Activated T-cell treated with anti-CD3 and anti-CD28 coated beads, Interleukin-2, amount 50 U/mL, for 1 hour (primary cell): ENCODE data around the gene BICD2.
"Not testable (repeated sequence)": the region's sequence is repeated elsewhere in the genome, so short reads cannot be mapped to it uniquely, and the experiment has no call there.

Experiments
- DNase-seq: peaks from one replicate; pipeline ENCODE4 v3.0.0-alpha.2; 2020

Gene BICD2

DNA sequence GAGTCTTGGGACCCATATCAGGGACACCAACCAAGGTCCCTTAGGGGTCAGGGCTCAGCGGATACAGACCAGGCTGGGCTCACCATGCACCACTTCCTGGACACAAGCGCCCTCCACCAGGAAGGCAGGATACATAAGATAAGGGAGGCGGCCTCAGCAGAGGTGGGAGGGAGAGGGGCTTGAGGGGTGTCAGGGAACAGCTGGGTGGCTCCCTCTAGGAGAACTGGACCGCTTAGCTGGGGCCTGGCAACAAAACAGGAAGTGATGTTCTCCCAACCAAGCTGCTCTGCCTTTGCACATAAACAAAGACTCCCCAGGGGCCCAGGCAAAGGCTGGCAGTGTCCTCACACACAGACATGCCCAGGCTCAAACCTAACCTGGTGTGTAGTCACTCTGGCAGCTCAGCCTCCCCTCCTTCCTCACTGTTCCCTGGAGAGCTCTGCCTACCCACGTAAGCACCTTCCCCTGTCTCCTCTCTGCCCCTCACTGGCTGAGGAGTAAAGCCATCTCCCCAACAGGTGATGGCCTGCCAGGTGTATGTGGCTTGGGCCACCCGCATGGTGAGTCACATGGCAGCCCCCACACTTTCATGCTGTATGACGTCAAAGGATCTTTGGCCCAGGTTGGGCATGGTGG lies 5.8 kb upstream of the BICD2 start:
- DNase-seq, result no peak

DNA sequence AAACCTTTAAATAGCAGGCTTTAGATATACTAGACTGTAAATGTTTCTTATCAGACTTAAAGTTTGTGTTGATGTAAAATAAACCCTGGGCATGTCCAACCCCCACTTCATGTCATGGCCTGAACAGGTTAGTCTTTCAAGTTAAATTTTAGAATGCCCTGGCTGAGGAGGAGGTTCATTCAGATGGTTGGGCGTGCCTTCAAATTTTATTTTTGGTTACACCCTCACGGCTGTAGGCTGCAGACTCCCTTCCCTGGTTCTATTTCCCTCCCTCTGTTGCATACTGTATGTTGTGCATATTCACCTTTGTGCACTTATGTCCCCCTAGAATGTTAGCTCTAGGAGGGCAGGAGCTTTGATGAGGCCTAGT lies 5.3 kb upstream of the BICD2 start:
- no peak for DNase-seq

DNA sequence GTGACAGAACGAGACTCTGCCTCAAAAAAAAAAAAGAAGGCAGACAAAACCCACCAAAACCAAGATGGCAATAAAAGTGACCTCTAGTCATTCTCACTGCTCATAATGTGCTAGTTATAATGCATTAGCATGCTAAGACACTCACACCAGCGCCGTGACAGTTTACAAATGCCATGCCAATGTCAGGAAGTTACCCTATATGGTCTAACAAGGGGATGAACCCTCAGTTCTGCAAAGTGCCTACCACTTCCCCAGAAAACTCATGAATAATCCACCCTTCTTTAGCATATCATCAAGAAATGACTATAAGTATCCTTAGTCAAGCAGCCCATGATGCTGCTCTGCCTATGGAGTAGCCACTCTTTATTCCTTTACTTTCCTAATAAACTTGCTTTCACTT lies 4.7 kb upstream of the BICD2 start:
- no peak for DNase-seq

DNA sequence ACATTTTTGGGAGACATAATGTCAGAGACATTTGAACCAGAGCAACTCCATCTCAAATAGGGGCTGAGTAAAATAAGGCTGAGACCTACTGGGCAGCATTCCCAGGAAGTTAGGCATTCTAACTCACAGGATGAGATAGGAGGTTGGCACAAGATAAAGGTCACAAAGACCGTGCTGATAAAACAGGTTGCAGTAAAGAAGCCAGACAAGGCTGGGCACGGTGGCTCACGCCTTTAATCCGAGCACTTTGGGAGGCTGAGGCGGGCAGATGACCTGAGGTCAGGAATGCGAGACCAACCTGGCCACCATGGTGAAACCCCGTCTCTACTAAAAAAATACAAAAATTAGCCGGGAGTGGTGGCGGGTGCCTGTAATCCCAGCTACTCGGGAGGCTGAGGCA lies 4.2 kb upstream of the BICD2 start:
- not testable (repeated sequence) for DNase-seq

DNA sequence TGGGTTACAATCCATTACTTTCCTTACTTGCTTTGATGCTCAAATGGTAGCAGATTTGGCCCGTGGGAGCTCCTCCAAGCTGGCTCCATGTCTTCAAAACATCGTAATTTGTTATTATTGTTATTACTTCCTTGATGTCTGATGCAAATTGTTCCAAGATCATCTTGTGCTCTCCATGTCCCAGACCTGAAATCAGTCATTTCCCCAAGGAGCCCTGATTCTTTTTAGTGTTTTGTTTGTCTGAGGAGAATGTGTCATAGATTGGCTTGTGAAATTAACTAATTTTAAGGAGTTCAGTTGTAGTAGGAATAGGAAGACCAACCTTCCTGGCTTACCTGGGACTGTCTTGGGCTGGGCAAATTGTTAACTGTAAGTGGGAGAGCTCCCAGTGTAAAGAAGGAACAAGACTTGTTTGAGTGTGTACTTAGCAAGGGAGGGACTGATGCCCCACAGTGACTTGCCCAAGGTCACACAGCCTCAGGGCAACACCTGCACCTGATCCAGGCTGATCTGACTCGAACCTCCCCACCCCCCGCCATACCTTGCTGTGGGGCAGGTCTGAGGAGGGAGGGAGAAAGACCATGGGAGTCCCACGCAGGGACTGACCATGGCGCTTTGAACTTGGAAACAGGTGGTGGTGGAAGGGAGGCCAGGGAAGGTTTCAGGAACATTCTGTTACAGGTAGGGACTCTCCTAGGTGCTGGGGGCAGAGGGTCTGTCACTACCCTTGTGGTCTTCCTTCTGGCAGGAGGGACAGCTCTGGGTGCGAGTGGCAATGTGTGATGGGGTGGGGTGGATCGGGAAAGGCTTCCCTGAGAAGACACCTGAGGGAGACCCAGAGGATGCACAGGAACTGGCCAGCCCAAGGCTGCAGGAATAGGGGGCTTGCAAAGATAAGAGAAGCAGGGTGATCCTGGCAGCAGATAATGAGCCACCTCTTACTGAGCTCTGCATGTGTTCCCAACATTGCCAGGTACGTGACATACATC lies 2.7 kb upstream of the BICD2 start:
- no peak for DNase-seq

DNA sequence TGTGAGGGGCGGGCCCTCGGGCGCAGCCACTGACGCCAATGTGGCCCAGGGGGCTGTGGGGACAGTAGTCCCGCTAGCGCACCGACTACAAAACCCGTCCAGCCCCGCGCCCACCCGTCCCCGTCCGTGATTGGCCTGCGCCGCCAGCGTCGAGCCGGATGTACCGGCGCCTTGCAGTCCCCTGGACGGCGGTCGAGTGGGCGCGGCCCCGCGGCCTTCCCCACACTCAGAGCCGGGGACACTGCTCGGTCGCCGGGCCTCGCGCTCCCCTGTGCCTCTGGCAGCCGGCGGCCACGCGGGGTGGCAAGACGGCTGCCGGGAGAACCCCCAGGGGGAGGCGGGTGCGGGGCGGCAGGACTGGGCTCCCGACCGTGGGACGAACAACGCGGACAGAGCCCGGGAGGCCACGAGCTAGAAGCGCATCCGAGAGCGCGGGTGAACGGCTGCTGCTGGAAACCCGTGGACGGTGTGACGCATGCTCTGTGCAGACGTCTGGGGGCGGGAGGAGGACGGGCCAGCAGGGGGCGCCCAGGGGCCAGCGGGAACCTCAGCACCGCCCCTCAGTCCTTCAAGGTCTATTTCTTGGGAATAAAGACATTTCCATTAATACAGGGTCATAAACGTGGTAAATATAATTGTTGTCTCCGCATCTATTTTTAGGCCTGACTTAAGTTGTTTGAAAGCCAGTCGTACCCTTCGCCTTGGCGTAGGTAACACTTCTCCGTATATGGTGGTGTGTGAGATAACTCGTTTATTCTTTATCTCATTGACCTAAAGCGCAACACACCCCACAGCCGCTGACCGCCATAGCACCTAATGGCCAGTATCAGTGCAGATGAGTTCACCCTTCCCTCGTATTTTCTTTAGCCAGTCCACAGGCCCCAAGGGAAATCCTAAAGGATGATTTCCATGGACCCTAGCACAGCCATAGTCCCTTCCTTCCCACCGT lies 629 bp upstream of the BICD2 start:
- DNase-seq, result peak; percentile 97

DNA sequence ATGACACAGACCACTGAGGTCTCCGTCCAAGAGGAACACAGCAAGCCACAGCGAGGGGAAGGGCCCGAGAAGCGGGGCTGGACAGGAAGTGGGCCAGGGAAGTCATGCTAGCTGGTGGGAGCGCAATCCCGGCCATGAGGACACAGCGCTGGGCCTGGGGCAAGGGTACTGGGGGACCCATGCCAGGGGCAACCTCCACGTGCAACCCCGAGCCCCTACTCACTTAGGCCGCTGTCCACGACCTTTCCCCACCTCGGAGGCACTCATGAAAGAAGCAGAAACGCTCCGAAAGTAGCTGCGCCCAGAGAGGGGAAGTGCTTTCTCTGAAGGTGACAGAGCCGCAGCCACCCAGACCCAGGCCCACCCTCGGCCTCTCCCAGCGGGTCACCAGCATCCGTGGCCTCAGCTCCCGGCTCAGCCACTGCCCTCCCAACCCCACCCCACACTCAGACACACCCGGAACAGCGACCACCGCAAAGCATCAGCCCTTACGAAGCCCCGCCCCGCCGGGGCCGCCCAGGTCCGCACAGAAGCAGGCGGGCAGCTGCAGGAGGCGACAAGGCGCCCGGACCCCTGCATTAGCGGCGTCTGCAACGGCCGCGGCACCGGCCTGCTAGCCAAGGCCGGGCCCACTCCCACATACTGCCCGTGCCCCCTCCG lies 782 bp downstream of the BICD2 start:
- DNase-seq, result peak; percentile 35

DNA sequence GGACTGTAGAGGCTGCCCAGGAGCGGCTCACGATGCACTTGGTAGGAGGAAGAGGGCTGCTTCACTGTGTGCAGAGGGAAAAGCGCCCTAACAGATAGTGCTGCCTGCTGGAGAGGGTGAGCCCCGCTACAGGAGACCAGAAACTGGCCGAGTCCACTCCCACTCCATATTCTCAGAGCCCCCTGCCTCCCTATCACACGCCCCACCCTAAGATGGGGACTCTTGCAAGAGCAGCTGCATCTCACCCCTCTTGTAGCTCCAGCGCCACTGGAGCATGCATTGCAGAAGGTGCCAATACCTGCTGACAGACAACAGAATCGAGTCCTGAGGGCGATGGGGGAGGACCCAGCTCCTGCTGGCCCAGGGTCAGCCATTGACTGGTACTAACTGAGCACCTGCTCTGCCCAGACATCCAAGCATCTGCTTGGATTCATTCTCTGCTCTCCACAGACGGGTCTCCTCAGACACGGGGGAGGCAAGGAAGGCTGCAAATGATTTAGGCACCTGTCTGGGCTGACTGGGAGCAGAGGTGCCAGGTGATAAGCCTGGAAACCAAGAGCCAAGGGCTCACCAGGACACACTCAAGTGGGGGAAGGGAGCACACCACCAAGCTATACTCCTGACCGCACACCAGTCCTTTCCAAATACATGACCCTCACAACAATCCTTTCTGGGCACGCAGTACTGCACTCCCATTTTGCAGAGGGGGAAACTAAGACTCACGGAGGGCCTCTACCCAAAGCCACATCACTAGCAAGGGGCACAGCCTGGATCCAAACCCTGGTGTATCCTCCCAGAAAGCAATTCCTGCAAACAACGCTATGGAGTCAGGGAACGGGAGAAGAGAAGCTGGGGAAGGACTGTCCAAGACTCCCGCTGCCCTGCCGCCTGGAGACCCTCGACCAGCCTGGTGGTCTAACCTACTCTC lies 1.6 kb downstream of the BICD2 start:
- DNase-seq, result no peak

DNA sequence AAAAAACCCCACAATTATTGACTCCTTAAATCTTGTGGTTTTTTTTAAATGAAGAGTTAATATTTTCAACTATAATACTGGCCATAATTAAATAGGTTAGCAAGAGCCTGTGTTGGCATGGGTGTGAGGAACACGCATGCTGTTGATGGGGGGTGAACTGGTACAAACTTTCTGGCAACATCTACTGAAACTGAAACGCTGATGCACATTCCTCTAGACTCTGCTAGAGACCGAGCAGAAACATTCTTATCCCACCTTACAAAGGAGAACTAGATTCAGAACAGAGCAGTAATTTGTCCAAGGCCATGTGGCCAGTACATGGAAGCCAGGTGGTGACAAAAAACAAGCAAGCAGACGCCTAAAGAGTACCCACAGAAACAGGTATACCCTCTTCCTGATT lies 2.4 kb downstream of the BICD2 start:
- no peak for DNase-seq

DNA sequence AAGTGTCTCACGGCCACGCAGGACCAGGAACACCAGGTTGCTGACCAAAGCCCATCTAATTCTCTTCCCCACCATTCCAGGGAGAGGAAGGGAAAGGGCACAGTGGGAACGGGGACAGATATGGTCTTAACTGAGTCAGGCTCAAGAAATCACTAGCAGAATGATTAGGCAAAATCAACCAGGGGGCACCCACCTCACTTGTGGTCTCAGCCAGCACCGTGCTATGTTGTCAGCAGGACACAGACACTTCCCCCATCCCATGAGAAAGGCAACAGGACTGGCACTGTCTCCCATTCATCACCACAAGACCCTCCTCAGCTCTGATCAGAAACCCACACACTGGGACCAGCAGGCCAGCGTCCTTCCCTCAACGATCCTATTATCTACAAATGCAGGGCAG lies 2.9 kb downstream of the BICD2 start:
- no peak for DNase-seq

DNA sequence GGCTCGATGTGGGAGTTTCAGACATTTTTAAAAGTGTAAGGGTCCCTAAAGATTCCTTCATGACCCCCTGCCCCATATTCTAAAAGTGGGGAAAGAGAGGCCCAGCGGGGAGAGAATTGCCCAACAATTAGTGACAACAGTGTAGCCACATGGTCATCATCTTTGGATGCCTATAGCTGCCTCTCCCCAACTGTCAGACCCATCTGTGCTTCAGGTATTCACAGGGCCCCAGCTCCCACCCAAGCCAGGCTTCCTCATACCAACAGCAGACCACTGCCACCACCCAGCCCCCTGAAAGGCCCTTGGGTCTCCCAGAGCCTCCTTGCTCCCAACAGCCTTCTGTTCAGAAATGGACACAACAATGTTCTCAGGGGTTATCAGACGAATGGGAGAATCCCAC lies 4.1 kb downstream of the BICD2 start:
- no peak for DNase-seq

DNA sequence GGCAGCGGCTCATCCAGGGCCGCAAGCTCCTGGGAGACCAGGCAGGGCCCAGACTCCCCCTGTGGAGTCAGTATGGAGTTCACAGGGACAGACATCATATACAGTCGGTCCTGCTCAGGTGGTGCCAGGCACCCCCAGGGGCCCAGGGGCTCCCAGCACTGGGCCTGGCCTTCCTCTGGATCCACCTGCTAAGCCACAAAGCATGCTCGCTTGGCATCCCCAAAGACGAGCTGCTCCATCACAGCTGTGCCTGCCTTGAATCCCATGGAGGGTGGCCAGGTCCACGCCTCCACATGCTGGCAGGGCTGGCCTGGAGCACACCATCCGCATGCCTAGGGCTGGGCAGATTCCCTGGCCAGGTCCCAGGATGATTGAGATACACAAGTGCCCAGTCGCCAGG lies 4.6 kb downstream of the BICD2 start:
- DNase-seq, result no peak

DNA sequence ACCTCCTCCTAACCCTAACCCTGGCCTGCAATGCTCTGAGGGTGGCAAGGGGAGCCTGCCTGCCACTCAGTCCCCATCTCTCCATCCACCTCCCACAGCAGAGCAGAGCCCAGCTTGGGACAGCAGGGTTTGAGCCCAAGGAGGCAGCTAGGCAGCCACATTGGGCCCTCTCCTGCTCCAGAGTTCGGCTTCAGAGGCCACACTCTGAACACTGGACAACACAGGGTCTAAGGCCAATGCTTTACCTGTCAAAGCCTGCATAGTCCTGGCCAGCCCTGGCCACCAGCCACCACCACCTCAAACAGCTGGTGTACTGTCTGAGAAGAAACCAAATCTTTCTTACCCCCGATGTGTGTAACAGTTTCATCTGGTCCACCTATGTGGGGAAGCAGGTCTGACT lies 5.2 kb downstream of the BICD2 start:
- DNase-seq, result no peak

DNA sequence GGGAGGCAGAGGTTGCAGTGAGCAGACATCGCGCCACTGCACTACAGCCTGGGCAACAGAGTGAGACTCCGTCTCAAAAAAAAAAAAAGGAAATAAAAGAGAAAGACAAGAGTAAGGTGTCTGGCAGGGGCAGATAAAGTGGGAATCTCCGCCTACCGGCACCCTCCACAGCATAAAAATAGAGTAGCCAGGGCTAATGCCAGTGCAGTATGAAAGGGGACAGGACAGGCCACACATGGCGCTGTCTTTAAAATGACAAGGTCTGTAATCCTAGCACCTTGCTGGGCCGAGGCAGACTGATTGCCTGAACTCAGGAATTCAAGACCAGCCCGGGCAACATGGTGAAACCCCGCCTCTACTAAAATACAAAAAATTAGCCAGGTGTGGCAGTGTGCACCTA lies 7.8 kb downstream of the BICD2 start:
- DNase-seq, result no peak

DNA sequence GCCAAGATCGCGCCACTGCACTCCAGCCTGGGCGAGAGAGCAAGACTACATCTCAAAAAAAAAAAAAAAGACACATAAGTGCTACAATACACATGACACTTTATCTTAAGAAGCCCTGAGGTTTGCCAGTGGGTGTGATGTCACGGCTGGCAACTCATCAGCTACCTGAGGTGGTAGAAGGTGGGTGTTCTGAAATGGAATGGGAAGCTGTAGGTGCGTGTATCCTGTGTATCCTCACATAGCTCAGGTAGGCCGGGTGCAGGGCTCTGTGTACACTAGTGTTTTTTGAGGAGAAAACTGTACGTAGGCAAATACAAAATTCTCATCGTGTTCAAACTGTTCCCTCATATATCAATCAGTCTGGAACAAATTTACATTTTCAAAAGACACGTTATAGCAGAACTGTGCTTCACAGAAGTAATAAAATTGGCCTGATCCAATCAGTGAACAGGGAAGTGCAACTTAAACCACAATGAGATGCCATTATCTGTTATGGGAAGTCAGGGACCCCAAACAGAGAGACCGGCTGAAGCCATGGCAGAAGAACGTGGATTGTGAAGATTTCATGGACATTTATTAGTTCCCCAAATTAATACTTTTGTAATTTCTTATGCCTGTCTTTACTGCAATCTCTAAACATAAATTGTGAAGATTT lies 10.4 kb downstream of the BICD2 start:
- DNase-seq, result no peak

DNA sequence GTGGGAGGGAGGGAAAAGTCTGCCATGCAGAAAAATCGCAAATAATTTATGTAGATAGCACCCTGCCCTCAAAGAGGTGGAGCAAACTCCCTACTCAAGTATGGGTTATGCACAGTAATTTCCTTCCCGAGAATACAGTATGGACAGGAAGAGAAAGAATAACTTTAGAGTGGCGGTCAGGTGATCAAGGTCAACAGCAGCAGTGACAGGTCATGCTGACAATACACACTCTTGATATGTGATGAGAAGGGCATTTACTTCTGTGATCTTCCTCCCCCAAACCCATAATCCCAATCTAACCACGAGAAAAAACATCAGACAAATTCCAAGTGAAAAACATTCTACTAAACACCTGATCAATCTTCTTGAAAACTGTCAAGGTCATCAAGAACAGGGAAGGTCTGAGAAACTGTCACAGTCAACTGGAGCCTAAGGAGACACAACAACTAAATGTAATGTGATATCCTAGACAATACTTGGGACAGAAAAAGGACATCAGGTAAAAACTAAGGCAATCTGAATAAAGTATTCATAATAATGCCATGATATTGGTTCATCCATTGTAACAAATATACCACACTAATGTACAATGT lies 11.7 kb downstream of the BICD2 start:
- DNase-seq, result no peak

DNA sequence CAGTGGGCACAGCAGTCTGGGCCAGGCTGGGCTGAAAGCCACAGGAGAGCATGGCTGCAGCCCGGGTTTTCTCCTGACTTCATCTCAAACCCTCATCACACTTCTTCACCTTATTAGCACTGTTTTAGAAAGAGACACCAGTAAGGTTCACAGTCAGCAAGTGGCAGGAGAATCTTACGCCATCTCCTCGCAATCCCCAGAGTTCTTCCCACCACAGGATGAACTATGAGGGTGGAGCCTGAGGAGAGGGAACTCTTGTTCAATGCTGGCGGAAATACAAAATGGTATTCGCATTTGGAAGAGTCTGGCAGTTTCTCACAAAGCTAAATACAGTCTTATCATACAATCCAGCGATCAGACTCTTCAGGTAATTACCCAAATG lies 14.7 kb downstream of the BICD2 start:
- no peak for DNase-seq

DNA sequence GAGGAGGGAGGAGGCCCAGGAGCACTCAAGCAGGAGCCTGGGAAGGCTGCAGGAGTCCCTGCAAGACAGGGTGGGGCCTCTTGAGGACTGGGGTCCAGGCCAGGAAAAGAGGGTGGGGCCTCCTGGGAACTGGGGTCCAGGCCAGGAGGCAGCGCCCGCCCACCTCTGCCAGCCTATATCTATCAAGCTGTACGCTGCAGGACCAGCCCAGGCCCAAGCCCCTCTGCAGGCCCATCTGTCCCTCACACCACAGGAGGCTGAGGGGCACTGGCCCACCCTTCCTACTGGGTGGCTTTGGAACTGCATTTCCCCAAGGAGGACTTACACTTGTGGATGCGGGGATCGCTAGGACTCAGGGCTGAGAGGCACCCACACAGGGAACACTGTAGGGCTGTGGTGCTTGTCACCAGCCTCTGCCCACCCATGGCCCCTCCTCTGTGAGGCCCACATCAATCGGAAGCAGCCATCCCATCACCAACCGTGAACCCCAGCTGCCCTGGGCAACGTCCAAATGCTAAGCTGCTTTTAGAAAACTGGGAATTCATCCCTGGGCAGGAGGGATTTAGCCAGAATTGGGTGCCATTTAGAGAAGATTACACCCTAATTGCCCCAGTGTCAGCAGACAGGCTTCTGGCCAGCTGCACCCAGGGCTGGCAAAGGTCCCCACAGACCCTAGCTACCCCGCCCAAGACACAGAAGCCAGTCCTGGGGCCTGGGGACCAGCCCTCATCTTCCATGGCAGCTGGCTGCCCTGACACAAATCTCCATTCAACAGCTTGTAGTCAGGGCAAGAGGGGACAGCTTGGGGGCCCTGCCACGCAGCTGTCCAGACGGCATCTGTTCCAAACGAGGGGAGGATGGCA lies 15.3 kb downstream of the BICD2 start:
- DNase-seq, result no peak

DNA sequence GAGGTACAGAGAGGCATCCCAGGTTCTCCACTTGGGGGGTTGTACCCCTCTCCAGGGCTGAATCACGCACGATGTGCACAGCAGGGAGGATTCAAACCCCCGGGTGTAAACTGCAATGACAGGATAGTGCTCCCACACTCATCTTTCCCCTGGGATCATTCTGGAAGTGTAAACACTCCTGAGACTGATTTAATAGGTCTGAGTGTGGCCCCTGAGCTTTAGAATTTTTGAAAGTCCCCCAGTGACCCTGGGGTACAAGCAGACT lies 16.5 kb downstream of the BICD2 start:
- no peak for DNase-seq
